Thyroid gland (tissue), 4 donors: Measurements from ENCODE around the gene RTN4R.
"Not testable (repeated sequence)": the region's sequence is repeated elsewhere in the genome, so short reads cannot be mapped to it uniquely, and the experiment has no call there.

Source experiments
- POLR2A ChIP-seq, 2 donors: fragments of 450-650 bp; IDR thresholded peaks; one replicate each; pipeline ENCODE4 v1.6.1; 2017; ENCODE audit warnings: antibody characterized with exemption in 2 of 2, mild to moderate bottlenecking in 2 of 2, moderate library complexity in 1 of 2
- TF ChIP-seq, protein P1 (sequence below), 6 experiments: fragments of 200-600 bp in 3 of 6; fragments of 450-650 bp in 3 of 6; sonication (generic) in 3 of 6; IDR thresholded peaks; one replicate each; pipeline ENCODE4 v1.5.1; 2016 to 2019; ENCODE audit warnings: antibody characterized with exemption in 6 of 6, mild to moderate bottlenecking in 2 of 6, inconsistent platforms in 1 of 6, moderate library complexity in 1 of 6

DNA sequence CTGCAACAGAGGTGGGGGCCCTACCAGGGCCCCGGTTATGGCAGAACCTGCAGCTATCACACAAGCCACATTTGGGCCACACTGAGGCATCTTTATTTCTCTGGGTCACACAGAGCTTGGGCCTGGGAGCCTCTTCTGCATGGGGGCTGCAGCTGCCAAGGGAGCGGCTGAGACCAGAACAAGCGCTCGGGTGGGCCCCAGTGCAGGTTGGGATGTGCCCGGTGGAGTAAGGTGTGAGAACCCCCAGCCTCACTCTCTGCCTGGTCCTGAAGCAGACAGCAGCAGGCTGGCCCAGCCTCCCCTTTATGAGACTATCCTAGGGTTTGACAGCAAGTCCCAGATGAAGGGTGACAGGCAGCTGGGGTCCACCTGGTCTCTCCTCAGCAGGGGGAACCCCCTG, 46.1 kb upstream of the RTN4R start:
- TF ChIP-seq POLR2A (IDR thresholded peaks at IDR 0.05), result not testable (repeated sequence)
- TF ChIP-seq, protein P1, sequence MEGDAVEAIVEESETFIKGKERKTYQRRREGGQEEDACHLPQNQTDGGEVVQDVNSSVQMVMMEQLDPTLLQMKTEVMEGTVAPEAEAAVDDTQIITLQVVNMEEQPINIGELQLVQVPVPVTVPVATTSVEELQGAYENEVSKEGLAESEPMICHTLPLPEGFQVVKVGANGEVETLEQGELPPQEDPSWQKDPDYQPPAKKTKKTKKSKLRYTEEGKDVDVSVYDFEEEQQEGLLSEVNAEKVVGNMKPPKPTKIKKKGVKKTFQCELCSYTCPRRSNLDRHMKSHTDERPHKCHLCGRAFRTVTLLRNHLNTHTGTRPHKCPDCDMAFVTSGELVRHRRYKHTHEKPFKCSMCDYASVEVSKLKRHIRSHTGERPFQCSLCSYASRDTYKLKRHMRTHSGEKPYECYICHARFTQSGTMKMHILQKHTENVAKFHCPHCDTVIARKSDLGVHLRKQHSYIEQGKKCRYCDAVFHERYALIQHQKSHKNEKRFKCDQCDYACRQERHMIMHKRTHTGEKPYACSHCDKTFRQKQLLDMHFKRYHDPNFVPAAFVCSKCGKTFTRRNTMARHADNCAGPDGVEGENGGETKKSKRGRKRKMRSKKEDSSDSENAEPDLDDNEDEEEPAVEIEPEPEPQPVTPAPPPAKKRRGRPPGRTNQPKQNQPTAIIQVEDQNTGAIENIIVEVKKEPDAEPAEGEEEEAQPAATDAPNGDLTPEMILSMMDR (IDR thresholded peaks at IDR 0.05), result not testable (repeated sequence)
